WTC11 (cell line): ENCODE data around the gene BLMH. TPM values are rescaled to one million over a fixed set of nuclear protein-coding genes. Genes with fewer than 3 reads are reported as not detected.

Experiments used
- ATAC-seq: fragments of 200-7000 bp; cut with Tn5 transposase; 2 replicates; pipeline ENCODE4 v1.10.0; 2021; ENCODE audit warnings: mild to moderate bottlenecking, moderate library complexity
- CTCF ChIA-PET: fragments of 300-600 bp; sonication (Branson Sonifier 250); formaldehyde crosslinking; loops from one replicate; lab custom pipeline; 2021; ENCODE audit warnings: antibody characterized with exemption; lab: Charles Lee
- POLR2A ChIA-PET: fragments of 350-600 bp; sonication (Branson Sonifier 250); formaldehyde crosslinking; loops from one replicate; lab custom pipeline; 2021; ENCODE audit warnings: antibody characterized with exemption; lab: Charles Lee
- DNase-seq: peaks from one replicate; pipeline ENCODE4 v3.0.0; 2021; ENCODE audit warnings: low spot score
- H3K27ac Mint-ChIP-seq: 2 replicates; pipeline ENCODE4 v1.8.0; 2021; ENCODE audit warnings: mixed read lengths
- H3K27me3 Mint-ChIP-seq: 2 replicates; pipeline ENCODE4 v1.8.0; 2021; ENCODE audit warnings: low read depth, mild to moderate bottlenecking, moderate library complexity, mixed read lengths
- H3K36me3 Mint-ChIP-seq: 2 replicates; pipeline ENCODE4 v1.8.0; 2021; ENCODE audit warnings: mixed read lengths
- H3K4me1 Mint-ChIP-seq: 2 replicates; pipeline ENCODE4 v1.8.0; 2022; ENCODE audit warnings: mixed read lengths
- H3K4me3 Mint-ChIP-seq: 2 replicates; pipeline ENCODE4 v1.8.0; 2021; ENCODE audit warnings: mild to moderate bottlenecking, moderate library complexity, mixed read lengths
- H3K9me3 Mint-ChIP-seq: 2 replicates; pipeline ENCODE4 v1.8.0; 2021; ENCODE audit warnings: mixed read lengths
- EMX1 ChIP-seq: fragments of 250-450 bp; sonication (Bioruptor Pico); IDR thresholded peaks from 2 replicates; pipeline ENCODE4 v1.8.0; 2021; ENCODE audit warnings: mild to moderate bottlenecking
- ESRRA ChIP-seq: sonication (generic); formaldehyde crosslinking; IDR thresholded peaks from 2 replicates; pipeline ENCODE4 v1.8.1; 2022; ENCODE audit warnings: mild to moderate bottlenecking, missing genetic modification reagents, borderline replicate concordance
- GTF2I ChIP-seq: fragments of 250-450 bp; sonication (Bioruptor Pico); conservative IDR thresholded peaks from 2 replicates; pipeline ENCODE4 v1.4.0; 2021; ENCODE audit warnings: mild to moderate bottlenecking
- MXD4 ChIP-seq: fragments of 250-450 bp; sonication (Bioruptor Pico); IDR thresholded peaks from 2 replicates; pipeline ENCODE4 v1.8.0; 2021; ENCODE audit warnings: mild to moderate bottlenecking, moderate library complexity, borderline replicate concordance
- NFE2L1 ChIP-seq: sonication (generic); formaldehyde crosslinking; IDR thresholded peaks from 2 replicates; pipeline ENCODE4 v1.8.1; 2023; ENCODE audit warnings: missing genetic modification reagents
- SMAD3 ChIP-seq: sonication (generic); formaldehyde crosslinking; IDR thresholded peaks from 2 replicates; pipeline ENCODE4 v1.8.0; 2022; ENCODE audit warnings: missing genetic modification reagents, mild to moderate bottlenecking, borderline replicate concordance
- SP1 ChIP-seq: sonication (generic); formaldehyde crosslinking; conservative IDR thresholded peaks from 2 replicates; pipeline ENCODE4 v1.8.1; 2022; ENCODE audit warnings: missing genetic modification reagents
- TEAD1 ChIP-seq: sonication (generic); formaldehyde crosslinking; IDR thresholded peaks from 2 replicates; pipeline ENCODE4 v1.8.0; 2022; ENCODE audit warnings: mild to moderate bottlenecking, missing genetic modification reagents
- ZNF138 ChIP-seq: sonication (generic); formaldehyde crosslinking; conservative IDR thresholded peaks from 2 replicates; pipeline ENCODE4 v1.8.1; 2022; ENCODE audit warnings: mild to moderate bottlenecking, moderate library complexity, missing genetic modification reagents
- ZNF219 ChIP-seq: sonication (generic); formaldehyde crosslinking; IDR thresholded peaks from 2 replicates; pipeline ENCODE4 v1.8.0; 2023; ENCODE audit warnings: missing genetic modification reagents, mild to moderate bottlenecking, borderline replicate concordance
- ZNF232 ChIP-seq: sonication (generic); formaldehyde crosslinking; IDR thresholded peaks from 2 replicates; pipeline ENCODE4 v1.8.0; 2022; ENCODE audit warnings: mild to moderate bottlenecking, missing genetic modification reagents
- ZNF317 ChIP-seq: sonication (generic); formaldehyde crosslinking; IDR thresholded peaks from 2 replicates; pipeline ENCODE4 v1.8.1; 2023; ENCODE audit warnings: low read depth, mild to moderate bottlenecking, moderate library complexity, missing genetic modification reagents, borderline replicate concordance
- ZNF416 ChIP-seq: fragments of 250-450 bp; sonication (Bioruptor Pico); IDR thresholded peaks from 2 replicates; pipeline ENCODE4 v1.9.0; 2021; ENCODE audit warnings: mild to moderate bottlenecking, inconsistent platforms
- ZNF671 ChIP-seq: fragments of 250-450 bp; sonication (Bioruptor Pico); IDR thresholded peaks from 2 replicates; pipeline ENCODE4 v1.8.0; 2021; ENCODE audit warnings: mild to moderate bottlenecking
- total RNA-seq: library from RNA; stranded (reverse); gene quantifications from 3 replicates; pipeline ENCODE4 v1.2.3, GENCODE V29; 2021
- TF ChIP-seq, protein P1 (sequence below): fragments of 250-450 bp; sonication (Bioruptor Pico); IDR thresholded peaks from 2 replicates; pipeline ENCODE4 v1.9.0; 2021; ENCODE audit warnings: mild to moderate bottlenecking, borderline replicate concordance
- TF ChIP-seq, protein P2 (sequence below): fragments of 250-450 bp; sonication (Bioruptor Pico); conservative IDR thresholded peaks from 2 replicates; pipeline ENCODE4 v1.9.0; 2021; ENCODE audit warnings: mild to moderate bottlenecking
- TF ChIP-seq, protein P3 (sequence below): sonication (generic); formaldehyde crosslinking; IDR thresholded peaks from 2 replicates; pipeline ENCODE4 v1.8.0; 2022; ENCODE audit warnings: mild to moderate bottlenecking, missing genetic modification reagents
- TF ChIP-seq, protein P4 (sequence below): fragments of 250-450 bp; sonication (Bioruptor Pico); IDR thresholded peaks from 2 replicates; pipeline ENCODE4 v2.1.2; 2022; ENCODE audit warnings: mild to moderate bottlenecking, moderate library complexity
- TF ChIP-seq, protein P5 (sequence below): fragments of 250-450 bp; sonication (Bioruptor Pico); IDR thresholded peaks from 2 replicates; pipeline ENCODE4 v1.8.0; 2021; ENCODE audit warnings: mild to moderate bottlenecking
- TF ChIP-seq, protein P6 (sequence below): sonication (generic); formaldehyde crosslinking; IDR thresholded peaks from 2 replicates; pipeline ENCODE4 v1.8.0; 2022; ENCODE audit warnings: missing genetic modification reagents

The BLMH gene
- total RNA-seq, 1 experiment from 2014 or later, result 63.9 TPM

DNA sequence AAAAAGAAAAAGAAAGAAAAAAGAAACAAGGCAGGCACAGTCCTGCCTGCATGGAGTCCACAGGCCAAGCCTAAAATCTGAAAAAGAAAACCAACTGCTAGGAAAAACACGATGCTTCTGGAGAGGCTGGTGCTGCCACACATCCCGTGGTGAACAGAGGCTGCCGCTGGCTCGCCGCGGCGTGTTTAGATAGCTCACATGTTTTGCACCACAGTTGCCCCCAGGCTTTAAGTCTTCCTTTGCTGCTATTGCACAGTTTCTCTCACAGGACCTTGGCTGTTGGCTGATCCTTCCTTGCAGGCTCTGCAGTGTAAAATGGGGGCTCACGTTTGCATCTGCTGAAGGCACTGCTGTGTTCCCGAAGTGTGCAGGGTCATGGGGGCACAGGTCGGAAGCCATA lies 64.9 kb downstream of the BLMH start (continued):
- TF ChIP-seq, protein P1, sequence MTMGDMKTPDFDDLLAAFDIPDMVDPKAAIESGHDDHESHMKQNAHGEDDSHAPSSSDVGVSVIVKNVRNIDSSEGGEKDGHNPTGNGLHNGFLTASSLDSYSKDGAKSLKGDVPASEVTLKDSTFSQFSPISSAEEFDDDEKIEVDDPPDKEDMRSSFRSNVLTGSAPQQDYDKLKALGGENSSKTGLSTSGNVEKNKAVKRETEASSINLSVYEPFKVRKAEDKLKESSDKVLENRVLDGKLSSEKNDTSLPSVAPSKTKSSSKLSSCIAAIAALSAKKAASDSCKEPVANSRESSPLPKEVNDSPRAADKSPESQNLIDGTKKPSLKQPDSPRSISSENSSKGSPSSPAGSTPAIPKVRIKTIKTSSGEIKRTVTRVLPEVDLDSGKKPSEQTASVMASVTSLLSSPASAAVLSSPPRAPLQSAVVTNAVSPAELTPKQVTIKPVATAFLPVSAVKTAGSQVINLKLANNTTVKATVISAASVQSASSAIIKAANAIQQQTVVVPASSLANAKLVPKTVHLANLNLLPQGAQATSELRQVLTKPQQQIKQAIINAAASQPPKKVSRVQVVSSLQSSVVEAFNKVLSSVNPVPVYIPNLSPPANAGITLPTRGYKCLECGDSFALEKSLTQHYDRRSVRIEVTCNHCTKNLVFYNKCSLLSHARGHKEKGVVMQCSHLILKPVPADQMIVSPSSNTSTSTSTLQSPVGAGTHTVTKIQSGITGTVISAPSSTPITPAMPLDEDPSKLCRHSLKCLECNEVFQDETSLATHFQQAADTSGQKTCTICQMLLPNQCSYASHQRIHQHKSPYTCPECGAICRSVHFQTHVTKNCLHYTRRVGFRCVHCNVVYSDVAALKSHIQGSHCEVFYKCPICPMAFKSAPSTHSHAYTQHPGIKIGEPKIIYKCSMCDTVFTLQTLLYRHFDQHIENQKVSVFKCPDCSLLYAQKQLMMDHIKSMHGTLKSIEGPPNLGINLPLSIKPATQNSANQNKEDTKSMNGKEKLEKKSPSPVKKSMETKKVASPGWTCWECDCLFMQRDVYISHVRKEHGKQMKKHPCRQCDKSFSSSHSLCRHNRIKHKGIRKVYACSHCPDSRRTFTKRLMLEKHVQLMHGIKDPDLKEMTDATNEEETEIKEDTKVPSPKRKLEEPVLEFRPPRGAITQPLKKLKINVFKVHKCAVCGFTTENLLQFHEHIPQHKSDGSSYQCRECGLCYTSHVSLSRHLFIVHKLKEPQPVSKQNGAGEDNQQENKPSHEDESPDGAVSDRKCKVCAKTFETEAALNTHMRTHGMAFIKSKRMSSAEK (CRISPR knock-in tag), result no peak
- TF ChIP-seq ZNF671 (CRISPR knock-in tag) (no peak), ZNF416 (no peak), GTF2I (CRISPR knock-in tag) (no peak), EMX1 (CRISPR knock-in tag) (no peak), MXD4 (CRISPR knock-in tag) (no peak), ZNF138 (CRISPR knock-in tag) (no peak)
- TF ChIP-seq, protein P2, sequence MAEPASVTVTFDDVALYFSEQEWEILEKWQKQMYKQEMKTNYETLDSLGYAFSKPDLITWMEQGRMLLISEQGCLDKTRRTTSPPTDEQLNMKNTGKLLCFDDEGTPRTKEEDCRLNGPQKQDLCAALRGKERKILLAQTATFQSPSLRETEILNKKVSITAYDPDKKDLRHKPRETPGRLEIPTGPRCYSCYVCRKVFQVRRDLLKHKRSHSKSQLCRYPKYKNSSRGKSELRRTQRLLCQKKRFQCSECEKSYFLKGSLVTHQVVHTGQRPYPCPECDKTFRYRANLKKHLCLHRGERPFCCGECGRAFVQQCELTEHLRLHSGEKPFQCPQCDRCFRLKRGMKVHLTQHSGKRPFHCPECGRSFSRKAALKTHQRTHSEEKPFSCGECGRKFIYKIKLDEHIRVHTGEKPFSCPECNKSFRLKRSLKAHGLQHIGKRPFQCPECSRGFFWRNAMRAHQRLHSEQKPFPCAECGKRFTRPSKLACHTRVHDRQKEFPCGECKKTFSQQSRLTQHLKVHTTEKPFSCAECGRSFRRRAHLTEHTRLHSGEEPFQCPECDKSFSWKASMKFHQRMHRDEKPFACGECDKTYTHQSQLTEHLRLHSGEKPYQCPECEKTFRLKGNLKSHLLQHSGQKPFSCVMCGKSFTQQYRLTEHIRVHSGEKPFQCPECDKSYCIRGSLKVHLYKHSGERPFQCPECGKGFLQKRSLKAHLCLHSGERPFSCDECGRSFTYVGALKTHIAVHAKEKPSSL (CRISPR knock-in tag), result no peak
- TF ChIP-seq, all 79 proteins: peak for 0

DNA sequence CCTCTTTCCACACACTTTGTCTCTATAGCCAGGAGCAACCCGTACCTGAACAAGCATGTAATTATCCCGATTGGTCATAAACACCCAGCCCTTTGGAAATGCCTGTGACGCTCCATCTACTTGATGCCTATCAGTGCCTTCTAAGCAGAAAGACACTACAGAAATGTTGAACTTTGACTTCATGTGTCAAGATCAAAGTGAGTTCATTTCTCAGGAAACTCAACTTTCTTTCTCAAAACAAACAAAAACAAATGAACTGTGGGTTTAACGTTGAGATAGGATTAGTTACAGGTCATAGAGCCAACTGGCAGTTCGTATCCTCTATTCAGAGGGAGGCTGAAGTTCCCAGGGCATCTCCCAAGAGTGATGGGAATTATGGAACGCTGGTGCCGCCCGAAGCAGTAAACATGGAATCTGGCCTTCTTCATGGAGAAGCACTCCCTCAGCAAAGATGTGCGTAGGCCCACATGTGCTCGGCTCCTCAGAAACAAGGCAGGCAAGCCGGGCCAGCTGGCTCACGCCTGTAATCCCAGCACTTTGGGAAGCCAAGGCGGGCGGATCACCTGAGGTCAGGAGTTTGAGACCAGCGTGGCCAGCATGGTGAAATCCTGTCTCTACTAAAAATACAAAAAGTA lies 65.7 kb downstream of the BLMH start:
- no peak for ATAC-seq
- peaks cover 13% of the 10 kb centered on the region for H3K4me1 Mint-ChIP-seq
- TF ChIP-seq NFE2L1, result no peak
- TF ChIP-seq, protein P3, sequence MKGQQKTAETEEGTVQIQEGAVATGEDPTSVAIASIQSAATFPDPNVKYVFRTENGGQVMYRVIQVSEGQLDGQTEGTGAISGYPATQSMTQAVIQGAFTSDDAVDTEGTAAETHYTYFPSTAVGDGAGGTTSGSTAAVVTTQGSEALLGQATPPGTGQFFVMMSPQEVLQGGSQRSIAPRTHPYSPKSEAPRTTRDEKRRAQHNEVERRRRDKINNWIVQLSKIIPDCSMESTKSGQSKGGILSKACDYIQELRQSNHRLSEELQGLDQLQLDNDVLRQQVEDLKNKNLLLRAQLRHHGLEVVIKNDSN, result no peak
- no peak for TF ChIP-seq ZNF232 (CRISPR knock-in tag)
- no peak for TF ChIP-seq SMAD3 (CRISPR knock-in tag)
- no peak for TF ChIP-seq ZNF317 (CRISPR knock-in tag)
- TF ChIP-seq ZNF219, result no peak
- TF ChIP-seq, protein P4, sequence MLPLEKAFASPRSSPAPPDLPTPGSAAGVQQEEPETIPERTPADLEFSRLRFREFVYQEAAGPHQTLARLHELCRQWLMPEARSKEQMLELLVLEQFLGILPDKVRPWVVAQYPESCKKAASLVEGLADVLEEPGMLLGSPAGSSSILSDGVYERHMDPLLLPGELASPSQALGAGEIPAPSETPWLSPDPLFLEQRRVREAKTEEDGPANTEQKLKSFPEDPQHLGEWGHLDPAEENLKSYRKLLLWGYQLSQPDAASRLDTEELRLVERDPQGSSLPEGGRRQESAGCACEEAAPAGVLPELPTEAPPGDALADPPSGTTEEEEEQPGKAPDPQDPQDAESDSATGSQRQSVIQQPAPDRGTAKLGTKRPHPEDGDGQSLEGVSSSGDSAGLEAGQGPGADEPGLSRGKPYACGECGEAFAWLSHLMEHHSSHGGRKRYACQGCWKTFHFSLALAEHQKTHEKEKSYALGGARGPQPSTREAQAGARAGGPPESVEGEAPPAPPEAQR (CRISPR knock-in tag), result no peak
- TF ChIP-seq SP1 (CRISPR knock-in tag), result no peak
- no peak for TF ChIP-seq TEAD1 (CRISPR knock-in tag)
- no peak for TF ChIP-seq ESRRA (CRISPR knock-in tag)
- TF ChIP-seq, protein P5, sequence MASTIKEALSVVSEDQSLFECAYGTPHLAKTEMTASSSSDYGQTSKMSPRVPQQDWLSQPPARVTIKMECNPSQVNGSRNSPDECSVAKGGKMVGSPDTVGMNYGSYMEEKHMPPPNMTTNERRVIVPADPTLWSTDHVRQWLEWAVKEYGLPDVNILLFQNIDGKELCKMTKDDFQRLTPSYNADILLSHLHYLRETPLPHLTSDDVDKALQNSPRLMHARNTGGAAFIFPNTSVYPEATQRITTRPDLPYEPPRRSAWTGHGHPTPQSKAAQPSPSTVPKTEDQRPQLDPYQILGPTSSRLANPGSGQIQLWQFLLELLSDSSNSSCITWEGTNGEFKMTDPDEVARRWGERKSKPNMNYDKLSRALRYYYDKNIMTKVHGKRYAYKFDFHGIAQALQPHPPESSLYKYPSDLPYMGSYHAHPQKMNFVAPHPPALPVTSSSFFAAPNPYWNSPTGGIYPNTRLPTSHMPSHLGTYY, result no peak
- TF ChIP-seq, protein P6, sequence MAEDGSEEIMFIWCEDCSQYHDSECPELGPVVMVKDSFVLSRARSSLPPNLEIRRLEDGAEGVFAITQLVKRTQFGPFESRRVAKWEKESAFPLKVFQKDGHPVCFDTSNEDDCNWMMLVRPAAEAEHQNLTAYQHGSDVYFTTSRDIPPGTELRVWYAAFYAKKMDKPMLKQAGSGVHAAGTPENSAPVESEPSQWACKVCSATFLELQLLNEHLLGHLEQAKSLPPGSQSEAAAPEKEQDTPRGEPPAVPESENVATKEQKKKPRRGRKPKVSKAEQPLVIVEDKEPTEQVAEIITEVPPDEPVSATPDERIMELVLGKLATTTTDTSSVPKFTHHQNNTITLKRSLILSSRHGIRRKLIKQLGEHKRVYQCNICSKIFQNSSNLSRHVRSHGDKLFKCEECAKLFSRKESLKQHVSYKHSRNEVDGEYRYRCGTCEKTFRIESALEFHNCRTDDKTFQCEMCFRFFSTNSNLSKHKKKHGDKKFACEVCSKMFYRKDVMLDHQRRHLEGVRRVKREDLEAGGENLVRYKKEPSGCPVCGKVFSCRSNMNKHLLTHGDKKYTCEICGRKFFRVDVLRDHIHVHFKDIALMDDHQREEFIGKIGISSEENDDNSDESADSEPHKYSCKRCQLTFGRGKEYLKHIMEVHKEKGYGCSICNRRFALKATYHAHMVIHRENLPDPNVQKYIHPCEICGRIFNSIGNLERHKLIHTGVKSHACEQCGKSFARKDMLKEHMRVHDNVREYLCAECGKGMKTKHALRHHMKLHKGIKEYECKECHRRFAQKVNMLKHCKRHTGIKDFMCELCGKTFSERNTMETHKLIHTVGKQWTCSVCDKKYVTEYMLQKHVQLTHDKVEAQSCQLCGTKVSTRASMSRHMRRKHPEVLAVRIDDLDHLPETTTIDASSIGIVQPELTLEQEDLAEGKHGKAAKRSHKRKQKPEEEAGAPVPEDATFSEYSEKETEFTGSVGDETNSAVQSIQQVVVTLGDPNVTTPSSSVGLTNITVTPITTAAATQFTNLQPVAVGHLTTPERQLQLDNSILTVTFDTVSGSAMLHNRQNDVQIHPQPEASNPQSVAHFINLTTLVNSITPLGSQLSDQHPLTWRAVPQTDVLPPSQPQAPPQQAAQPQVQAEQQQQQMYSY (CRISPR knock-in tag), result no peak
- no peak for TF ChIP-seq ZNF416
- TF ChIP-seq, all 79 proteins: peak for 0
- CTCF ChIA-PET, result interaction anchor here (0.8 to 2.1 kb wide), 5 partner anchors 9 to 101 kb away, joined by 4 to 10 read pairs (median 4); partner anchors contain the start of gene SLC6A4
- DNase-seq, result no peak
- Mint-ChIP-seq H3K36me3 (no peaks in the 10 kb centered on the region), H3K27ac (no peak overlapping the region), H3K4me3 (no peak overlapping the region), H3K9me3 (no peaks in the 10 kb centered on the region), H3K27me3 (peaks cover 2% of the 10 kb centered on the region; the same call in 1 of the 2 replicates)
- POLR2A ChIA-PET, result no interaction called here
